Measurements from ENCODE around the gene RAB23. TPM values are rescaled to one million over a fixed set of nuclear protein-coding genes. Genes with fewer than 3 reads are reported as not detected.

Gene RAB23
- total RNA-seq, 1 experiment from 2014 or later: 11.7 TPM

DNA sequence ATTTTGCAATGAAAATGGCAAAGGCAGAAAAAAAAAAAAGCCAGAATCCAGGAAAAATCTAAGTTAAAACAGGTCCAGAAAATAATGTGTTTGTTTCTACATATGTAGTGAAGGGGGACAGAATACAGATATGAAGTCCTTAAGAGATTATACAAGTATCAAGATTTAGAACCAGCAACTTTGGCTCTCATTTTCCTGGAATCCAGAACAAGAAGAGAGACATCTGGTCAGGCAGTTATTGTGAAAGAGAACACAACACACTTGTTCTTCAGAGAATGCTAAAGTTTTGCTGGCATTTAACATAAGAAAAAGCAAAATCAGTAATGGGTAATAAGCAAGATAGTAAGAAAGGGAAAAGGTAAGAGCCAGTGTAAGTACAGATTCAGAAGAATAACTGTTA lies 28.9 kb downstream of the RAB23 start:
- DNase-seq (ENCODE audit: low read depth, low spot score) (no peak), ATAC-seq (no peak)
- ChIA-PET RAD21 (ENCODE audit: low non-redundant PET in 1 of 2, low total read pairs in 2 of 2, uncharacterized antibody in 2 of 2, unreplicated experiment in 2 of 2) (no interaction called here), POLR2A (no interaction called here), CTCF (no interaction called here)
- Histone ChIP-seq H2AFZ (ENCODE audit: low read depth, low read length, poor library complexity, severe bottlenecking) (no peak overlapping the region), H3K9me3 (ENCODE audit: control insufficient read depth in 1 of 2, insufficient read depth in 1 of 2, low read depth in 1 of 2, low read length in 2 of 2) (no peaks in the 10 kb centered on the region), H3K9ac (ENCODE audit: low read length) (no peak overlapping the region), H3K36me3 (ENCODE audit: control insufficient read depth in 1 of 2, insufficient read depth in 2 of 2, low read length in 2 of 2) (peaks cover 2 to 3% of the 10 kb centered on the region in 2 experiments), H3K4me3 (replicated peaks in 1 of 2; ENCODE audit: low read depth in 1 of 2, low read length in 2 of 2) (no peak overlapping the region), H3K79me2 (ENCODE audit: insufficient read depth, low read length) (no peaks in the 10 kb centered on the region; the same call in 1 of the 2 replicates), H3K9me2 (ENCODE audit: insufficient read depth) (no peaks in the 10 kb centered on the region), H3K27me3 (ENCODE audit: insufficient read depth, low read length) (no peaks in the 10 kb centered on the region), H4K20me1 (ENCODE audit: insufficient read depth) (0 out of 2 replicates have a peak, but pooled peaks cover 5% of the 10 kb centered on the region), H3K27ac (ENCODE audit: low read depth, low read length) (no peak overlapping the region), H3K4me2 (ENCODE audit: low read length) (no peak overlapping the region), H3K4me1 (ENCODE audit: control insufficient read depth in 1 of 2, insufficient read depth in 2 of 2, low read length in 2 of 2) (no peaks in the 10 kb centered on the region)
- no TSS peak for BruUV-seq (replicated peaks)
- TF ChIP-seq RAD21 (IDR thresholded peaks at IDR 0.05; ENCODE audit: low read depth) (no peak), POLR2A (IDR thresholded peaks at IDR 0.05; ENCODE audit: borderline replicate concordance, extremely low read depth, insufficient read depth, insufficient read length) (no peak), EZH2phosphoT487 (IDR thresholded peaks at IDR 0.05; ENCODE audit: borderline replicate concordance) (no peak), ZNF274 (IDR thresholded peaks at IDR 0.05; ENCODE audit: low read depth, low read length) (no peak), SP1 (IDR thresholded peaks at IDR 0.05; ENCODE audit: low read depth) (no peak), SRF (IDR thresholded peaks at IDR 0.05; ENCODE audit: low read depth) (no peak), YY1 (IDR thresholded peaks at IDR 0.05; ENCODE audit: extremely low read depth, insufficient replicate concordance, low read depth, low read length) (no peak), TCF7L2 (IDR thresholded peaks at IDR 0.05; ENCODE audit: borderline replicate concordance, extremely low read depth, insufficient read depth, insufficient read length) (no peak), ELF1 (IDR thresholded peaks at IDR 0.05; ENCODE audit: borderline replicate concordance, low read depth) (no peak), EZH2 (IDR thresholded peaks at IDR 0.05) (no peak), ZFX (IDR thresholded peaks at IDR 0.05) (no peak), CBX3 (IDR thresholded peaks at IDR 0.05; ENCODE audit: low read depth) (no peak), JUND (IDR thresholded peaks at IDR 0.05) (no peak), POLR2AphosphoS5 (IDR thresholded peaks at IDR 0.05; ENCODE audit: low read depth, low read length) (no peak)
- TF ChIP-seq, protein P1, sequence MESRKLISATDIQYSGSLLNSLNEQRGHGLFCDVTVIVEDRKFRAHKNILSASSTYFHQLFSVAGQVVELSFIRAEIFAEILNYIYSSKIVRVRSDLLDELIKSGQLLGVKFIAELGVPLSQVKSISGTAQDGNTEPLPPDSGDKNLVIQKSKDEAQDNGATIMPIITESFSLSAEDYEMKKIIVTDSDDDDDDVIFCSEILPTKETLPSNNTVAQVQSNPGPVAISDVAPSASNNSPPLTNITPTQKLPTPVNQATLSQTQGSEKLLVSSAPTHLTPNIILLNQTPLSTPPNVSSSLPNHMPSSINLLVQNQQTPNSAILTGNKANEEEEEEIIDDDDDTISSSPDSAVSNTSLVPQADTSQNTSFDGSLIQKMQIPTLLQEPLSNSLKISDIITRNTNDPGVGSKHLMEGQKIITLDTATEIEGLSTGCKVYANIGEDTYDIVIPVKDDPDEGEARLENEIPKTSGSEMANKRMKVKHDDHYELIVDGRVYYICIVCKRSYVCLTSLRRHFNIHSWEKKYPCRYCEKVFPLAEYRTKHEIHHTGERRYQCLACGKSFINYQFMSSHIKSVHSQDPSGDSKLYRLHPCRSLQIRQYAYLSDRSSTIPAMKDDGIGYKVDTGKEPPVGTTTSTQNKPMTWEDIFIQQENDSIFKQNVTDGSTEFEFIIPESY (IDR thresholded peaks at IDR 0.05; ENCODE audit: extremely low read depth, insufficient replicate concordance, low read length): no peak
- TF ChIP-seq, protein P2, sequence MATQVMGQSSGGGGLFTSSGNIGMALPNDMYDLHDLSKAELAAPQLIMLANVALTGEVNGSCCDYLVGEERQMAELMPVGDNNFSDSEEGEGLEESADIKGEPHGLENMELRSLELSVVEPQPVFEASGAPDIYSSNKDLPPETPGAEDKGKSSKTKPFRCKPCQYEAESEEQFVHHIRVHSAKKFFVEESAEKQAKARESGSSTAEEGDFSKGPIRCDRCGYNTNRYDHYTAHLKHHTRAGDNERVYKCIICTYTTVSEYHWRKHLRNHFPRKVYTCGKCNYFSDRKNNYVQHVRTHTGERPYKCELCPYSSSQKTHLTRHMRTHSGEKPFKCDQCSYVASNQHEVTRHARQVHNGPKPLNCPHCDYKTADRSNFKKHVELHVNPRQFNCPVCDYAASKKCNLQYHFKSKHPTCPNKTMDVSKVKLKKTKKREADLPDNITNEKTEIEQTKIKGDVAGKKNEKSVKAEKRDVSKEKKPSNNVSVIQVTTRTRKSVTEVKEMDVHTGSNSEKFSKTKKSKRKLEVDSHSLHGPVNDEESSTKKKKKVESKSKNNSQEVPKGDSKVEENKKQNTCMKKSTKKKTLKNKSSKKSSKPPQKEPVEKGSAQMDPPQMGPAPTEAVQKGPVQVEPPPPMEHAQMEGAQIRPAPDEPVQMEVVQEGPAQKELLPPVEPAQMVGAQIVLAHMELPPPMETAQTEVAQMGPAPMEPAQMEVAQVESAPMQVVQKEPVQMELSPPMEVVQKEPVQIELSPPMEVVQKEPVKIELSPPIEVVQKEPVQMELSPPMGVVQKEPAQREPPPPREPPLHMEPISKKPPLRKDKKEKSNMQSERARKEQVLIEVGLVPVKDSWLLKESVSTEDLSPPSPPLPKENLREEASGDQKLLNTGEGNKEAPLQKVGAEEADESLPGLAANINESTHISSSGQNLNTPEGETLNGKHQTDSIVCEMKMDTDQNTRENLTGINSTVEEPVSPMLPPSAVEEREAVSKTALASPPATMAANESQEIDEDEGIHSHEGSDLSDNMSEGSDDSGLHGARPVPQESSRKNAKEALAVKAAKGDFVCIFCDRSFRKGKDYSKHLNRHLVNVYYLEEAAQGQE (IDR thresholded peaks at IDR 0.05; ENCODE audit: low read depth): no peak
- TF ChIP-seq, protein P3, sequence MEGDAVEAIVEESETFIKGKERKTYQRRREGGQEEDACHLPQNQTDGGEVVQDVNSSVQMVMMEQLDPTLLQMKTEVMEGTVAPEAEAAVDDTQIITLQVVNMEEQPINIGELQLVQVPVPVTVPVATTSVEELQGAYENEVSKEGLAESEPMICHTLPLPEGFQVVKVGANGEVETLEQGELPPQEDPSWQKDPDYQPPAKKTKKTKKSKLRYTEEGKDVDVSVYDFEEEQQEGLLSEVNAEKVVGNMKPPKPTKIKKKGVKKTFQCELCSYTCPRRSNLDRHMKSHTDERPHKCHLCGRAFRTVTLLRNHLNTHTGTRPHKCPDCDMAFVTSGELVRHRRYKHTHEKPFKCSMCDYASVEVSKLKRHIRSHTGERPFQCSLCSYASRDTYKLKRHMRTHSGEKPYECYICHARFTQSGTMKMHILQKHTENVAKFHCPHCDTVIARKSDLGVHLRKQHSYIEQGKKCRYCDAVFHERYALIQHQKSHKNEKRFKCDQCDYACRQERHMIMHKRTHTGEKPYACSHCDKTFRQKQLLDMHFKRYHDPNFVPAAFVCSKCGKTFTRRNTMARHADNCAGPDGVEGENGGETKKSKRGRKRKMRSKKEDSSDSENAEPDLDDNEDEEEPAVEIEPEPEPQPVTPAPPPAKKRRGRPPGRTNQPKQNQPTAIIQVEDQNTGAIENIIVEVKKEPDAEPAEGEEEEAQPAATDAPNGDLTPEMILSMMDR (IDR thresholded peaks at IDR 0.05 in 2 of 3, conservative IDR thresholded peaks at IDR 0.05 in 1 of 3; ENCODE audit: borderline replicate concordance in 1 of 3, insufficient read depth in 1 of 3, low read depth in 2 of 3, low read length in 2 of 3): no peak
- TF ChIP-seq, protein P4, sequence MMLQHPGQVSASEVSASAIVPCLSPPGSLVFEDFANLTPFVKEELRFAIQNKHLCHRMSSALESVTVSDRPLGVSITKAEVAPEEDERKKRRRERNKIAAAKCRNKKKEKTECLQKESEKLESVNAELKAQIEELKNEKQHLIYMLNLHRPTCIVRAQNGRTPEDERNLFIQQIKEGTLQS (IDR thresholded peaks at IDR 0.05): no peak
- TF ChIP-seq, protein P5, sequence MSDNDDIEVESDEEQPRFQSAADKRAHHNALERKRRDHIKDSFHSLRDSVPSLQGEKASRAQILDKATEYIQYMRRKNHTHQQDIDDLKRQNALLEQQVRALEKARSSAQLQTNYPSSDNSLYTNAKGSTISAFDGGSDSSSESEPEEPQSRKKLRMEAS (IDR thresholded peaks at IDR 0.05): no peak
- intact Hi-C loops (cut with micrococcal nuclease): no loop called here

Measured in HCT116 (cell line).